22Rv1 (cell line): ENCODE measurements around the gene GTF2IRD1.

Source experiments
- H3K27ac ChIP-seq: fragments of 450-650 bp; 2 replicates; pipeline ENCODE4 v1.5.1; 2017
- ZFX ChIP-seq: fragments of 450-650 bp; IDR thresholded peaks from 2 replicates; pipeline ENCODE4 v1.6.1; 2017; ENCODE audit warnings: antibody characterized with exemption, borderline replicate concordance
- TF ChIP-seq, protein P1 (sequence below): fragments of 450-650 bp; IDR thresholded peaks from 2 replicates; pipeline ENCODE4 v1.5.1; 2017; ENCODE audit warnings: mild to moderate bottlenecking

GTF2IRD1 gene

DNA sequence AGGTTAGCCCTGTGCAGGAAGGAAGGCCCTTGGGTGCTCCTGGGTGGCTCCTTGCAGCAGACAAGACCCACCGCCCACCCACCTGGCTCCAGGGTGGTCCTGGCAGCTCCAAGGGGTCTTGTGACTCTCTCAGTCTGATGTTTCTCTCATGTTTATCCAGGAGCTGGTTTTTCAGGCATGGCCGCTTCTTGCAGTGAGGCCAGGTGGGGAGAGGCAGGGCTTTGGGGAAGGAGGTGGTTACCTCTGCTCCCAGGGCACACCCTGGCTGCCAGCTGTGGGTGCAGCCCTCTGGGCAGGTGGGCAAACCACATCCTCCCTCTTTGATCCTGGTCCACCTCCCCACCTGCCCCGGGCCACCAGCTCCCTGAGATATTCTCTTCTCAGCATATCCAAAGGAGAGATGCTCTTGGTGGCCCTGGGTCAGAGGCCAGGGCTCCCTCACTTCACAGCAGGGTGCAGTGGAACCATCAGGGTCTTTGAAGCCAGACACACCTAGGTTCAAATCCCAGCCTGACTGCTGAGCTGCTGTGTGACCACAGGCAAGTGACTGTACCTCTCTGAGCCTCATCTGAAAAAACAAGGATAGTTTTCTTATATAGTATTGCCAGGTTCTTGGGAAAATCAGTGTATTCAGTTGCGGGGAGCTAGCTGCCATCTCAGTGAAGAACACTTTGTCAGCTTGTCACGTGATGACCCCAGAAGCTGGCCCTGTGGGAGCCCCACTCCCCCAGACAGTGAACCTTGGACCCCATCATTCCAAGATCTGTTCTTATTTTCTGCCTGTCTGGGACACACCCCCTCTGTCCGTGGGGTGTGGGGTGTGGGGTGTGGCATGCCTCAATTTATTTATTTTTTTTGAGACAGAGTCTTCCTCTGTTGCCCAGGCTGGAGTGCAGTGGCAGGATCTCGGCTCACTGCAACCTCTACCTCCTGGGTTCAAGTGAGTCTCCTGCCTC is 11.5 kb downstream of the GTF2IRD1 start:
- TF ChIP-seq, protein P1, sequence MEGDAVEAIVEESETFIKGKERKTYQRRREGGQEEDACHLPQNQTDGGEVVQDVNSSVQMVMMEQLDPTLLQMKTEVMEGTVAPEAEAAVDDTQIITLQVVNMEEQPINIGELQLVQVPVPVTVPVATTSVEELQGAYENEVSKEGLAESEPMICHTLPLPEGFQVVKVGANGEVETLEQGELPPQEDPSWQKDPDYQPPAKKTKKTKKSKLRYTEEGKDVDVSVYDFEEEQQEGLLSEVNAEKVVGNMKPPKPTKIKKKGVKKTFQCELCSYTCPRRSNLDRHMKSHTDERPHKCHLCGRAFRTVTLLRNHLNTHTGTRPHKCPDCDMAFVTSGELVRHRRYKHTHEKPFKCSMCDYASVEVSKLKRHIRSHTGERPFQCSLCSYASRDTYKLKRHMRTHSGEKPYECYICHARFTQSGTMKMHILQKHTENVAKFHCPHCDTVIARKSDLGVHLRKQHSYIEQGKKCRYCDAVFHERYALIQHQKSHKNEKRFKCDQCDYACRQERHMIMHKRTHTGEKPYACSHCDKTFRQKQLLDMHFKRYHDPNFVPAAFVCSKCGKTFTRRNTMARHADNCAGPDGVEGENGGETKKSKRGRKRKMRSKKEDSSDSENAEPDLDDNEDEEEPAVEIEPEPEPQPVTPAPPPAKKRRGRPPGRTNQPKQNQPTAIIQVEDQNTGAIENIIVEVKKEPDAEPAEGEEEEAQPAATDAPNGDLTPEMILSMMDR, result no peak
- no peak for TF ChIP-seq ZFX
- H3K27ac ChIP-seq, result peak overlapping the region; percentile 36

DNA sequence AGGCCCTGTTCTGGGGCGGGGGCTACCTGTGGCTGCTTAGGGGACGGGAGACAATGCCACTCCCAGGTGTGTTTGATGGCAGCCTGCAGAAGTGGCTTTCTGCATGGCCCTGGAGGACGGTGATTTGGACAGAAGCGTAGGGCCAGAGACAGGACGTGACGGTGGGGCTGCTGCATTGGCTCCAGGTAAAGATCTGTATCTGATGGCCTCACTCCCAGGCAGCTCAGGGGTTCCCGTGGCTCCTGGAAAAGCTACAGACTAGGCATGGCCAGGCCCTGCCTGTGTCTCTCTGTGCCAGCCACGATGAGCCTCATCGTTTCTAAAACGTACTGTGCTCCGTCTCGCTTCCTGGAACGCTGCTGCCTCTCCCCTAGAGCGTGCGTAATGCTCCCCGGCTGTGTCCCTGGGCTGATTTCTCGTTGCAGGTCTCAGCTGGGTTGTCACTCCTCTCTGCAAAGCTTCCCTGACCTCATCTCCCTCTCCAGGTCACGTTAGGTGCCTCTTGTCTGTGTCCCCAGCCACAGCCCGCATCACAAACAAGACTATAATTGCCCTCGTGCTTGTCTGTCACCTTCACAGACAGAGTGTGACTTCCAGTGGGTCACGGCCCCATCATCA is 12.6 kb downstream of the GTF2IRD1 start:
- TF ChIP-seq ZFX, result no peak
- TF ChIP-seq, protein P1, result no peak
- H3K27ac ChIP-seq, result peak overlapping the region; percentile 36; the same call in 1 of the 2 replicates

DNA sequence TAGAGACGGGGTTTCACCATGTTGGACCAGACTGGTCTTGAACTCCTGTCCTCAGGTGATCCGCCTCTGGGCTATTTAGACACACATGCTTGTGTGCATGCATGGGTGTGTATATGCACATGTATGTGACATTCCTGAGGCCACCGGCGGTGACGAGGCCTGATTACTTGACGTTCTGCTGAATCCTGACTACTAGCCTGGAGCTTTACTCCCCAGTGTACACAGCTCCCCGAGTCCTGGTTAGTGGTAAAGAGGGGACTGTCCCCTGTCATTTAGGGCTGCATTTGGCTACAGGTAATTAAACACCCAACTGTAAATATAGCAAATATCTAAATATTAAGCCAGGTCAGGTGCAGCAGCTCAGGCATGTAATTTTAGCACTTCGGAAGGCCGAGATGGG is 14.2 kb downstream of the GTF2IRD1 start:
- H3K27ac ChIP-seq, result no peak overlapping the region
- TF ChIP-seq, protein P1, result no peak
- no peak for TF ChIP-seq ZFX

DNA sequence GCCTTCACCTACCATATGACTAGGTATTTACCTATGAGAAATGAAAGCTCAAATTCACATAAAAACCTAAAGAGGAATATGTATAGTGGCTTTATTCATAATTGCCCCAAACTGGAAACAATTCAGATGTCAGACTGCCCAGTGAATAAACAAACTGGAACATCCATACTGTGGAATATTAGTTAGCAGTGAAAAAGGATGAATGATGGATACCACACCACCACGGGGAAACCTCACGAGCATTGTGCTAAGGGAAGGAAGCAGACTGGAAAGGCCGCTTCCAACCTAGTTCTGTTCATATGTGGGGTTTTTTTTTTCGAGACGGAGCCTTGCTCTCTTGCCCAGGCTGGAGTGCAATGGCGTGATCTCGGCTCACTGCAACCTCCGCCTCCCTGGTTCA is 16.8 kb downstream of the GTF2IRD1 start:
- TF ChIP-seq ZFX, result no peak
- TF ChIP-seq, protein P1, result no peak
- no peak overlapping the region for H3K27ac ChIP-seq

DNA sequence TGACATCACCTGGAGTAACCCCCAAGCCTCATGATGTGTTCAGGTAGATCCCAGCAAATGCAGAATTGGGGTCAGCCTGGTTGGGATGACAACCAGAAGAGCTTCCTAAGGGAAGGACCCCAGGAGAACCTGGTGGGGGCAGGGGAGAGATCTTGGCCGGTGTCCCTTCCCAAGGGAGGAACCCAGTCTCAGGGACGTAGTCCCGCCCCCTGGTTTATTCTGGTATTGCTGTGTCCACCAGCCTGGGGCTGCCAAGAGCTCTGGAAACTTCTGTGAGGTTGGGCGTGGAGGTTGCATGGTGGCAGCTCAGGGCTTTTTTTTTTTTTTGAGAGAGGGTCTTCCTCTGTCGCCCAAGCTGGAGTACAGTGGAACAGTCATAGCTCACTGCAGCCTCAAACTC is 19.4 kb downstream of the GTF2IRD1 start:
- TF ChIP-seq, protein P1, result no peak
- no peak for TF ChIP-seq ZFX
- H3K27ac ChIP-seq, result no peak overlapping the region

DNA sequence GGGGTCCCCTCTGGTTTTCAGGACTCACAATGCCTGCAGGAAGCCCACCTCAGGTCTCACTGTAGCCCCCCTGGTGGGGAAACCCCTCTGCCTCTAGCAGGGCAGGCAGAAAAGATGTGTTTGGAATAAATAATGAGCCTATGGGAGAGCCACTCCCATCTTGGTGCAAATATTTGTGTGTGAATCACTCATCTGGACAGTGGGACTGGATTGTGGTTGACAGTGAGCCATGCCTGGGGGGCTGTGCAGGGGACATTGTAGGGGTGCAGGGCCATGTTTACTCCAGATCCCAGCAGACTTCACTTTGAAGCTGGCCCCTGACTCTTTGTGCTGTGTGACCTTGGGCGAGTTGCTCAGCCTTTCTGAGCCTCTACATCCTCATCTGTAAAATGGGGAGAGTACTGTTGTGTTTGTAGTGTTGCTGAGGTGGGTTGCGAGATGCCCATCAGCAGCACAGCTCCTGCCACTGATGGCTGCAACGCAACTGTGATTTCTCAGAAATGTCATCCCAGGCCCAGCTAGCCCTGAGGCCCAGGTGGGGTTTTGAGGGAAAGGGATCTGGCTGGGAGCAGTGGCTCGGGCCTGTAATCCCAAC is 20.7 kb downstream of the GTF2IRD1 start:
- H3K27ac ChIP-seq, result no peak overlapping the region

More for the DNA sequence above, 20.7 kb downstream of the GTF2IRD1 start:
- TF ChIP-seq ZFX, result no peak
- TF ChIP-seq, protein P1, result no peak
